T-helper 1 cell treated with Interleukin-12 subunit alpha and Interleukin-12 subunit beta and Interleukin-4 antibody, amounts not matched to agents 30 μg/mL and 1 μg/mL, for 36 hours (primary cell): ENCODE results near the gene PLSCR2.

Experiments
- H3K27ac Mint-ChIP-seq: one replicate; pipeline ENCODE4 v1.8.0; 2021; ENCODE audit warnings: mild to moderate bottlenecking, mixed read lengths
- H3K27me3 Mint-ChIP-seq: one replicate; pipeline ENCODE4 v1.8.0; 2021; ENCODE audit warnings: low read depth, mixed read lengths
- H3K36me3 Mint-ChIP-seq: one replicate; pipeline ENCODE4 v1.8.0; 2021; ENCODE audit warnings: low read depth, mixed read lengths
- H3K4me1 Mint-ChIP-seq: one replicate; pipeline ENCODE4 v1.8.0; 2021; ENCODE audit warnings: low read depth, mixed read lengths
- H3K4me3 Mint-ChIP-seq: one replicate; pipeline ENCODE4 v1.8.0; 2021; ENCODE audit warnings: mild to moderate bottlenecking, moderate library complexity, mixed read lengths
- H3K9me3 Mint-ChIP-seq: one replicate; pipeline ENCODE4 v1.8.0; 2021; ENCODE audit warnings: mixed read lengths

Gene PLSCR2

GRCh38 chr3:146469150-146470017 is at the start of gene PLSCR2:
Gene PLSCR2 (minus strand): TSS chr3:146469561. CDS start chr3:146459904, 9,657 bp downstream.
- H3K9me3 Mint-ChIP-seq: no peaks in the 10 kb centered on the region
- peak within 1 kb of the TSS; percentile 74 for H3K27ac Mint-ChIP-seq
- H3K36me3 Mint-ChIP-seq: no peaks in the 10 kb centered on the region
- H3K27me3 Mint-ChIP-seq: peaks cover 7% of the 10 kb centered on the region
- H3K4me1 Mint-ChIP-seq: peaks cover 8% of the 10 kb centered on the region
- peak within 1 kb of the TSS; percentile 71 for H3K4me3 Mint-ChIP-seq

GRCh38 chr3:146517684-146518435 is 48.5 kb upstream of the PLSCR2 start:
- H3K4me3 Mint-ChIP-seq: no peak overlapping the region
- H3K36me3 Mint-ChIP-seq: peaks cover 65% of the 10 kb centered on the region
- no peaks in the 10 kb centered on the region for H3K9me3 Mint-ChIP-seq
- H3K27ac Mint-ChIP-seq: no peak overlapping the region
- H3K4me1 Mint-ChIP-seq: peaks cover 33% of the 10 kb centered on the region
- H3K27me3 Mint-ChIP-seq: no peaks in the 10 kb centered on the region

- no peaks in the 10 kb centered on the region for H3K27me3 Mint-ChIP-seq
- H3K27ac Mint-ChIP-seq: peak overlapping the region; percentile 32
- H3K36me3 Mint-ChIP-seq: peaks cover 68% of the 10 kb centered on the region
- H3K4me1 Mint-ChIP-seq: peaks cover 32% of the 10 kb centered on the region
- H3K4me3 Mint-ChIP-seq: no peak overlapping the region
- no peaks in the 10 kb centered on the region for H3K9me3 Mint-ChIP-seq
Observed at GRCh38 chr3:146513386-146514051, 44.2 kb upstream of the PLSCR2 start.

- H3K9me3 Mint-ChIP-seq: no peaks in the 10 kb centered on the region
- no peak overlapping the region for H3K4me3 Mint-ChIP-seq
- H3K27me3 Mint-ChIP-seq: no peaks in the 10 kb centered on the region
- H3K36me3 Mint-ChIP-seq: peaks cover 66% of the 10 kb centered on the region
- H3K27ac Mint-ChIP-seq: no peak overlapping the region
- peaks cover 36% of the 10 kb centered on the region for H3K4me1 Mint-ChIP-seq
Observed at GRCh38 chr3:146511402-146512134, 42.2 kb upstream of the PLSCR2 start.

- Mint-ChIP-seq H3K9me3 (no peaks in the 10 kb centered on the region), H3K36me3 (peaks cover 46% of the 10 kb centered on the region), H3K4me3 (no peak overlapping the region), H3K4me1 (peaks cover 24% of the 10 kb centered on the region), H3K27me3 (no peaks in the 10 kb centered on the region), H3K27ac (no peak overlapping the region)
Observed at GRCh38 chr3:146507331-146508120, 38.2 kb upstream of the PLSCR2 start.

GRCh38 chr3:146505516-146505915 is 36.2 kb upstream of the PLSCR2 start:
- Mint-ChIP-seq H3K4me1 (peaks cover 20% of the 10 kb centered on the region), H3K9me3 (no peaks in the 10 kb centered on the region), H3K36me3 (peaks cover 30% of the 10 kb centered on the region), H3K27ac (no peak overlapping the region), H3K4me3 (no peak overlapping the region), H3K27me3 (no peaks in the 10 kb centered on the region)

- Mint-ChIP-seq H3K36me3 (peaks cover 23% of the 10 kb centered on the region), H3K4me3 (no peak overlapping the region), H3K9me3 (no peaks in the 10 kb centered on the region), H3K27ac (no peak overlapping the region), H3K27me3 (no peaks in the 10 kb centered on the region), H3K4me1 (peaks cover 20% of the 10 kb centered on the region)
Observed at GRCh38 chr3:146504498-146505197, 35.3 kb upstream of the PLSCR2 start.

- Mint-ChIP-seq H3K4me3 (no peak overlapping the region), H3K9me3 (no peaks in the 10 kb centered on the region), H3K4me1 (peaks cover 21% of the 10 kb centered on the region), H3K27ac (no peak overlapping the region), H3K27me3 (no peaks in the 10 kb centered on the region), H3K36me3 (peaks cover 19% of the 10 kb centered on the region)
Observed at GRCh38 chr3:146503461-146504202, 34.3 kb upstream of the PLSCR2 start.

- no peaks in the 10 kb centered on the region for H3K27me3 Mint-ChIP-seq
- H3K36me3 Mint-ChIP-seq: peaks cover 16% of the 10 kb centered on the region
- H3K4me1 Mint-ChIP-seq: peaks cover 22% of the 10 kb centered on the region
- no peak overlapping the region for H3K27ac Mint-ChIP-seq
- no peak overlapping the region for H3K4me3 Mint-ChIP-seq
- H3K9me3 Mint-ChIP-seq: no peaks in the 10 kb centered on the region
Observed at GRCh38 chr3:146502887-146503460, 33.6 kb upstream of the PLSCR2 start.

GRCh38 chr3:146501752-146502151 is 32.4 kb upstream of the PLSCR2 start:
- peaks cover 25% of the 10 kb centered on the region for H3K4me1 Mint-ChIP-seq
- no peaks in the 10 kb centered on the region for H3K9me3 Mint-ChIP-seq
- no peaks in the 10 kb centered on the region for H3K27me3 Mint-ChIP-seq
- no peak overlapping the region for H3K4me3 Mint-ChIP-seq
- H3K36me3 Mint-ChIP-seq: peaks cover 16% of the 10 kb centered on the region
- H3K27ac Mint-ChIP-seq: no peak overlapping the region

- Mint-ChIP-seq H3K27me3 (peaks cover 4% of the 10 kb centered on the region), H3K4me3 (no peak overlapping the region), H3K4me1 (peaks cover 28% of the 10 kb centered on the region), H3K27ac (no peak overlapping the region), H3K9me3 (no peaks in the 10 kb centered on the region), H3K36me3 (peaks cover 16% of the 10 kb centered on the region)
Observed at GRCh38 chr3:146499701-146500100, 30.3 kb upstream of the PLSCR2 start.

- H3K27ac Mint-ChIP-seq: peak overlapping the region; percentile 69
- H3K4me3 Mint-ChIP-seq: peak overlapping the region; percentile 63
- H3K27me3 Mint-ChIP-seq: peaks cover 11% of the 10 kb centered on the region
- peaks cover 25% of the 10 kb centered on the region for H3K4me1 Mint-ChIP-seq
- no peaks in the 10 kb centered on the region for H3K9me3 Mint-ChIP-seq
- H3K36me3 Mint-ChIP-seq: peaks cover 12% of the 10 kb centered on the region
Observed at GRCh38 chr3:146498002-146498736, 28.8 kb upstream of the PLSCR2 start.
